WTC11 (cell line): Measurements from ENCODE around the gene VWA3A. TPM values are rescaled to one million over a fixed set of nuclear protein-coding genes. Genes with fewer than 3 reads are reported as not detected.
"Not testable (repeated sequence)": the region's sequence is repeated elsewhere in the genome, so short reads cannot be mapped to it uniquely, and the experiment has no call there.

Source experiments
- ATAC-seq: fragments of 200-7000 bp; cut with Tn5 transposase; 2 replicates; pipeline ENCODE4 v1.10.0; 2021; ENCODE audit warnings: mild to moderate bottlenecking, moderate library complexity
- CTCF ChIA-PET: fragments of 300-600 bp; sonication (Branson Sonifier 250); formaldehyde crosslinking; loops from one replicate; lab custom pipeline; 2021; ENCODE audit warnings: antibody characterized with exemption; lab: Charles Lee
- POLR2A ChIA-PET: fragments of 350-600 bp; sonication (Branson Sonifier 250); formaldehyde crosslinking; loops from one replicate; lab custom pipeline; 2021; ENCODE audit warnings: antibody characterized with exemption; lab: Charles Lee
- DNase-seq: peaks from one replicate; pipeline ENCODE4 v3.0.0; 2021; ENCODE audit warnings: low spot score
- H3K27ac Mint-ChIP-seq: 2 replicates; pipeline ENCODE4 v1.8.0; 2021; ENCODE audit warnings: mixed read lengths
- H3K27me3 Mint-ChIP-seq: 2 replicates; pipeline ENCODE4 v1.8.0; 2021; ENCODE audit warnings: low read depth, mild to moderate bottlenecking, moderate library complexity, mixed read lengths
- H3K36me3 Mint-ChIP-seq: 2 replicates; pipeline ENCODE4 v1.8.0; 2021; ENCODE audit warnings: mixed read lengths
- H3K4me1 Mint-ChIP-seq: 2 replicates; pipeline ENCODE4 v1.8.0; 2022; ENCODE audit warnings: mixed read lengths
- H3K4me3 Mint-ChIP-seq: 2 replicates; pipeline ENCODE4 v1.8.0; 2021; ENCODE audit warnings: mild to moderate bottlenecking, moderate library complexity, mixed read lengths
- H3K9me3 Mint-ChIP-seq: 2 replicates; pipeline ENCODE4 v1.8.0; 2021; ENCODE audit warnings: mixed read lengths
- ELF4 ChIP-seq: sonication (generic); formaldehyde crosslinking; IDR thresholded peaks from 2 replicates; pipeline ENCODE4 v1.8.1; 2022; ENCODE audit warnings: low read depth, mild to moderate bottlenecking, moderate library complexity, missing genetic modification reagents
- GRHL2 ChIP-seq: fragments of 250-450 bp; sonication (Bioruptor Pico); IDR thresholded peaks from 2 replicates; pipeline ENCODE4 v1.8.0; 2022; ENCODE audit warnings: mild to moderate bottlenecking, moderate library complexity; ENCODE audit not compliant: insufficient replicate concordance, severe bottlenecking
- KAT7 ChIP-seq: sonication (generic); formaldehyde crosslinking; IDR thresholded peaks from 2 replicates; pipeline ENCODE4 v1.8.1; 2023; ENCODE audit warnings: missing genetic modification reagents, mild to moderate bottlenecking, borderline replicate concordance
- NR1H2 ChIP-seq: sonication (generic); formaldehyde crosslinking; IDR thresholded peaks from 2 replicates; pipeline ENCODE4 v1.9.0; 2021; ENCODE audit warnings: mild to moderate bottlenecking, moderate library complexity, missing genetic modification reagents
- NR3C1 ChIP-seq: sonication (generic); formaldehyde crosslinking; conservative IDR thresholded peaks from 2 replicates; pipeline ENCODE4 v1.8.1; 2023; ENCODE audit warnings: low read depth, mild to moderate bottlenecking, missing genetic modification reagents
- SMAD3 ChIP-seq: sonication (generic); formaldehyde crosslinking; IDR thresholded peaks from 2 replicates; pipeline ENCODE4 v1.8.0; 2022; ENCODE audit warnings: missing genetic modification reagents, mild to moderate bottlenecking, borderline replicate concordance
- SMAD4 ChIP-seq: sonication (generic); formaldehyde crosslinking; IDR thresholded peaks from 2 replicates; pipeline ENCODE4 v1.8.0; 2022; ENCODE audit warnings: mild to moderate bottlenecking, missing genetic modification reagents
- SP1 ChIP-seq: sonication (generic); formaldehyde crosslinking; conservative IDR thresholded peaks from 2 replicates; pipeline ENCODE4 v1.8.1; 2022; ENCODE audit warnings: missing genetic modification reagents
- ZBTB21 ChIP-seq: sonication (generic); formaldehyde crosslinking; IDR thresholded peaks from 2 replicates; pipeline ENCODE4 v1.8.1; 2023; ENCODE audit warnings: mild to moderate bottlenecking, missing genetic modification reagents, borderline replicate concordance
- ZNF121 ChIP-seq: sonication (generic); formaldehyde crosslinking; IDR thresholded peaks from 2 replicates; pipeline ENCODE4 v1.8.0; 2023; ENCODE audit warnings: missing genetic modification reagents
- ZNF138 ChIP-seq: sonication (generic); formaldehyde crosslinking; conservative IDR thresholded peaks from 2 replicates; pipeline ENCODE4 v1.8.1; 2022; ENCODE audit warnings: mild to moderate bottlenecking, moderate library complexity, missing genetic modification reagents
- ZNF671 ChIP-seq: fragments of 250-450 bp; sonication (Bioruptor Pico); IDR thresholded peaks from 2 replicates; pipeline ENCODE4 v1.8.0; 2021; ENCODE audit warnings: mild to moderate bottlenecking
- total RNA-seq: library from RNA; stranded (reverse); gene quantifications from 3 replicates; pipeline ENCODE4 v1.2.3, GENCODE V29; 2021
- TF ChIP-seq, protein P1 (sequence below): sonication (generic); formaldehyde crosslinking; conservative IDR thresholded peaks from 2 replicates; pipeline ENCODE4 v1.8.1; 2022; ENCODE audit warnings: mild to moderate bottlenecking, missing genetic modification reagents
- TF ChIP-seq, protein P2 (sequence below): sonication (generic); formaldehyde crosslinking; IDR thresholded peaks from 2 replicates; pipeline ENCODE4 v1.8.0; 2022; ENCODE audit warnings: missing genetic modification reagents
- TF ChIP-seq, protein P3 (sequence below): sonication (generic); formaldehyde crosslinking; IDR thresholded peaks from 2 replicates; pipeline ENCODE4 v1.8.1; 2023; ENCODE audit warnings: mild to moderate bottlenecking, missing genetic modification reagents, borderline replicate concordance
- TF ChIP-seq, protein P4 (sequence below): sonication (generic); formaldehyde crosslinking; IDR thresholded peaks from 2 replicates; pipeline ENCODE4 v1.8.1; 2023; ENCODE audit warnings: mild to moderate bottlenecking, missing genetic modification reagents
- TF ChIP-seq, protein P5 (sequence below): sonication (generic); formaldehyde crosslinking; IDR thresholded peaks from 2 replicates; pipeline ENCODE4 v1.8.1; 2022; ENCODE audit warnings: low read depth, missing genetic modification reagents, borderline replicate concordance

The VWA3A gene
- total RNA-seq, 1 experiment from 2014 or later = 0.11 TPM

DNA sequence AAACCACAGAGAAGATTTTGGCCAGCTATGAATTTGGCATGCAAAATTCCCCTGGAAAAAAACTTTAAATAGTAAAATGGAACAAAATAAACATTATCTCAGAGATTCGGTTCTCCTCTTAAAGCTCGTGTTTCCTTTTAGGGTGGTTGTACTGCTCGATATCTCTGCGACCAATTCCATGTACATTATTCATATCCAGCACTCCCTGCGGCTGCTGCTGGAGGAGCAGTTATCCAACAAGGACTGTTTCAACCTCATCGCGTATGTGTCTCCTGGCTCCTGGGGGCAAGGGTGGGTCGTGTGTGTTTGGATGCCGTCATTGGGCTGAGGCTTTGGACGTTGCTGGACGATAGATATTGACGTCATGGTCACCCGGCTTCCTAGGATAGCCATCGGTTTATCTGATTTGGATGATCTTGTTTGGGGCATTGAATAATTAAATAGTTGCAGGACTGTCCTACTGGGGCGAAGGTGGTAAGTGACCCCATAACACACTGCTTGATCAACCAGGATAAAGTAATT lies 33.8 kb downstream of the VWA3A start (continued):
- TF ChIP-seq, protein P1, sequence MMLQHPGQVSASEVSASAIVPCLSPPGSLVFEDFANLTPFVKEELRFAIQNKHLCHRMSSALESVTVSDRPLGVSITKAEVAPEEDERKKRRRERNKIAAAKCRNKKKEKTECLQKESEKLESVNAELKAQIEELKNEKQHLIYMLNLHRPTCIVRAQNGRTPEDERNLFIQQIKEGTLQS (CRISPR knock-in tag) = no peak
- TF ChIP-seq ZNF671 (CRISPR knock-in tag) (no peak), SMAD3 (CRISPR knock-in tag) (no peak), NR3C1 (CRISPR knock-in tag) (no peak), GRHL2 (CRISPR knock-in tag) (no peak)
- TF ChIP-seq, protein P2, sequence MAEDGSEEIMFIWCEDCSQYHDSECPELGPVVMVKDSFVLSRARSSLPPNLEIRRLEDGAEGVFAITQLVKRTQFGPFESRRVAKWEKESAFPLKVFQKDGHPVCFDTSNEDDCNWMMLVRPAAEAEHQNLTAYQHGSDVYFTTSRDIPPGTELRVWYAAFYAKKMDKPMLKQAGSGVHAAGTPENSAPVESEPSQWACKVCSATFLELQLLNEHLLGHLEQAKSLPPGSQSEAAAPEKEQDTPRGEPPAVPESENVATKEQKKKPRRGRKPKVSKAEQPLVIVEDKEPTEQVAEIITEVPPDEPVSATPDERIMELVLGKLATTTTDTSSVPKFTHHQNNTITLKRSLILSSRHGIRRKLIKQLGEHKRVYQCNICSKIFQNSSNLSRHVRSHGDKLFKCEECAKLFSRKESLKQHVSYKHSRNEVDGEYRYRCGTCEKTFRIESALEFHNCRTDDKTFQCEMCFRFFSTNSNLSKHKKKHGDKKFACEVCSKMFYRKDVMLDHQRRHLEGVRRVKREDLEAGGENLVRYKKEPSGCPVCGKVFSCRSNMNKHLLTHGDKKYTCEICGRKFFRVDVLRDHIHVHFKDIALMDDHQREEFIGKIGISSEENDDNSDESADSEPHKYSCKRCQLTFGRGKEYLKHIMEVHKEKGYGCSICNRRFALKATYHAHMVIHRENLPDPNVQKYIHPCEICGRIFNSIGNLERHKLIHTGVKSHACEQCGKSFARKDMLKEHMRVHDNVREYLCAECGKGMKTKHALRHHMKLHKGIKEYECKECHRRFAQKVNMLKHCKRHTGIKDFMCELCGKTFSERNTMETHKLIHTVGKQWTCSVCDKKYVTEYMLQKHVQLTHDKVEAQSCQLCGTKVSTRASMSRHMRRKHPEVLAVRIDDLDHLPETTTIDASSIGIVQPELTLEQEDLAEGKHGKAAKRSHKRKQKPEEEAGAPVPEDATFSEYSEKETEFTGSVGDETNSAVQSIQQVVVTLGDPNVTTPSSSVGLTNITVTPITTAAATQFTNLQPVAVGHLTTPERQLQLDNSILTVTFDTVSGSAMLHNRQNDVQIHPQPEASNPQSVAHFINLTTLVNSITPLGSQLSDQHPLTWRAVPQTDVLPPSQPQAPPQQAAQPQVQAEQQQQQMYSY (CRISPR knock-in tag) = no peak
- TF ChIP-seq, protein P3, sequence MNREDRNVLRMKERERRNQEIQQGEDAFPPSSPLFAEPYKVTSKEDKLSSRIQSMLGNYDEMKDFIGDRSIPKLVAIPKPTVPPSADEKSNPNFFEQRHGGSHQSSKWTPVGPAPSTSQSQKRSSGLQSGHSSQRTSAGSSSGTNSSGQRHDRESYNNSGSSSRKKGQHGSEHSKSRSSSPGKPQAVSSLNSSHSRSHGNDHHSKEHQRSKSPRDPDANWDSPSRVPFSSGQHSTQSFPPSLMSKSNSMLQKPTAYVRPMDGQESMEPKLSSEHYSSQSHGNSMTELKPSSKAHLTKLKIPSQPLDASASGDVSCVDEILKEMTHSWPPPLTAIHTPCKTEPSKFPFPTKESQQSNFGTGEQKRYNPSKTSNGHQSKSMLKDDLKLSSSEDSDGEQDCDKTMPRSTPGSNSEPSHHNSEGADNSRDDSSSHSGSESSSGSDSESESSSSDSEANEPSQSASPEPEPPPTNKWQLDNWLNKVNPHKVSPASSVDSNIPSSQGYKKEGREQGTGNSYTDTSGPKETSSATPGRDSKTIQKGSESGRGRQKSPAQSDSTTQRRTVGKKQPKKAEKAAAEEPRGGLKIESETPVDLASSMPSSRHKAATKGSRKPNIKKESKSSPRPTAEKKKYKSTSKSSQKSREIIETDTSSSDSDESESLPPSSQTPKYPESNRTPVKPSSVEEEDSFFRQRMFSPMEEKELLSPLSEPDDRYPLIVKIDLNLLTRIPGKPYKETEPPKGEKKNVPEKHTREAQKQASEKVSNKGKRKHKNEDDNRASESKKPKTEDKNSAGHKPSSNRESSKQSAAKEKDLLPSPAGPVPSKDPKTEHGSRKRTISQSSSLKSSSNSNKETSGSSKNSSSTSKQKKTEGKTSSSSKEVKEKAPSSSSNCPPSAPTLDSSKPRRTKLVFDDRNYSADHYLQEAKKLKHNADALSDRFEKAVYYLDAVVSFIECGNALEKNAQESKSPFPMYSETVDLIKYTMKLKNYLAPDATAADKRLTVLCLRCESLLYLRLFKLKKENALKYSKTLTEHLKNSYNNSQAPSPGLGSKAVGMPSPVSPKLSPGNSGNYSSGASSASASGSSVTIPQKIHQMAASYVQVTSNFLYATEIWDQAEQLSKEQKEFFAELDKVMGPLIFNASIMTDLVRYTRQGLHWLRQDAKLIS = no peak
- TF ChIP-seq, protein P4, sequence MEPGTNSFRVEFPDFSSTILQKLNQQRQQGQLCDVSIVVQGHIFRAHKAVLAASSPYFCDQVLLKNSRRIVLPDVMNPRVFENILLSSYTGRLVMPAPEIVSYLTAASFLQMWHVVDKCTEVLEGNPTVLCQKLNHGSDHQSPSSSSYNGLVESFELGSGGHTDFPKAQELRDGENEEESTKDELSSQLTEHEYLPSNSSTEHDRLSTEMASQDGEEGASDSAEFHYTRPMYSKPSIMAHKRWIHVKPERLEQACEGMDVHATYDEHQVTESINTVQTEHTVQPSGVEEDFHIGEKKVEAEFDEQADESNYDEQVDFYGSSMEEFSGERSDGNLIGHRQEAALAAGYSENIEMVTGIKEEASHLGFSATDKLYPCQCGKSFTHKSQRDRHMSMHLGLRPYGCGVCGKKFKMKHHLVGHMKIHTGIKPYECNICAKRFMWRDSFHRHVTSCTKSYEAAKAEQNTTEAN (CRISPR knock-in tag) = no peak

DNA sequence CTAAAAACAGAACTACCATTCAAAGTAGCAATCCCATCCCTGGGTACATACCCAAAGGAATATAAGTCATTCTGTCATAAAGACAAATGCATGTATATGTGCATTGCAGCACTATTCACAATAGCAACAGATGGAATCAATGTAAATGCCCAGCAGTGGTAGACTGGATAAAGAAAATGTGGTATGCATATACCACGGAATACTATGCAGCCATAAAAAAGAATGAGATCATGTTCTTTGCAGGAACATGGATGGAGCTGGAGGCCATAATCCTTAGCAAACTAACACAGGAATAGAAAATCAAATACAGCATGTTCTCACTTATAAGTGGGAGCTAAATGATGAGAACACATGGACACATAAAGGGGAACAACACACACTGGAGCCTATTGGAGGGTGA lies 36.2 kb downstream of the VWA3A start:
- peaks cover 10% of the 10 kb centered on the region for H3K9me3 Mint-ChIP-seq

DNA sequence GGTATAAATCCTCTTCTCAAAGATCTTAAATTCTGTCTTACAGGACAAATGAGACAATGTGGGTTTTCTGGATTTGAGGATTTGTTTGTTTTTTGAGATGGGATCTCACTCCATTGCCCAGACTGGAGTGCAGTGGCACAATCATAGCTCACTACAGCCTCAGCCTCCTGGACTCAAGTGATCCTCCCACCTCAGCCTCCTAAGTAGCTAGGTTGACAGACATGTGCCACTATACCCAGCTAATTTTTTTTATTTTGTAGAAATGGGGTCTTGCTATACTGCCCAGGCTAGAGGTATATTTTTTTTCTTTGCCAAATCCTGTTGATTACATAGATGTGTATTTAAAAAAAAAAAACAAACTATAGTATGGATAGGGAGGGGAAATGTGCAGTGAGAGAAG lies 38.2 kb downstream of the VWA3A start:
- TF ChIP-seq ZNF121 (CRISPR knock-in tag) = 0 out of 2 replicates have a peak, but pooled peaks have one; percentile 6
- TF ChIP-seq NR3C1 (CRISPR knock-in tag) = no peak
- H3K4me3 Mint-ChIP-seq = no peak overlapping the region
- no peaks in the 10 kb centered on the region for H3K36me3 Mint-ChIP-seq
- DNase-seq (no peak), ATAC-seq (no peak)
- H3K27ac Mint-ChIP-seq = no peak overlapping the region
- ChIA-PET CTCF (interaction anchor here (4.2 kb wide), 1 partner anchor 11 kb away, joined by 31 read pairs; no protein-coding TSS in a partner anchor), POLR2A (no interaction called here)
- H3K9me3 Mint-ChIP-seq = peaks cover 10% of the 10 kb centered on the region
- H3K4me1 Mint-ChIP-seq = no peaks in the 10 kb centered on the region
- H3K27me3 Mint-ChIP-seq = peaks cover 8% of the 10 kb centered on the region

More for the DNA sequence above, 36.2 kb downstream of the VWA3A start:
- DNase-seq, H3K36me3 Mint-ChIP-seq, H3K4me3 Mint-ChIP-seq, ATAC-seq, POLR2A ChIA-PET, H3K27ac Mint-ChIP-seq, H3K4me1 Mint-ChIP-seq: not testable (repeated sequence)
- peaks cover 11% of the 10 kb centered on the region for H3K27me3 Mint-ChIP-seq
- CTCF ChIA-PET = interaction anchor here (0.7 kb wide), 1 partner anchor 14 kb away, joined by 3 read pairs; no protein-coding TSS in a partner anchor

DNA sequence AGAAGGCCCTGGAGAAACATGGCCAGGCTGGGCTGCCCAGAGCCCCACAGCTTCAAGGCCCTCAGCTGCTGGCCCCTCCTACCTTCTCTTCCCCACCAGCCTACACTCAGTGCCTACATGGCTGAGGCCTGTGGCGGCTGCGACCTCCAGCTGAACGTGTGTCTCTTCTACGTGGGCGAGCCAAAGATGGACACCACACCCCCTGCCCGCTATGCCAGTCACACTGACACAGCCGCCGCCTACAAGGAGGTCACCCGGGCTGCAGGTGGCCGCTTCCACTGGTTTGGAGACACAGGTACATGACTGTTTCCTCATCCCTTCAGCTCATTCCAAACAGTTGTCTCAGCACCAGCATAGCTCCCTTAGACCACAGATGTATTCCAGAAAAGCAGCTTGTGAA lies 40.5 kb downstream of the VWA3A start:
- Mint-ChIP-seq H3K27me3 (peaks cover 8% of the 10 kb centered on the region), H3K4me1 (peaks cover 6% of the 10 kb centered on the region; the same call in 1 of the 2 replicates), H3K36me3 (no peaks in the 10 kb centered on the region), H3K27ac (no peak overlapping the region), H3K4me3 (no peak overlapping the region), H3K9me3 (peaks cover 10% of the 10 kb centered on the region)
- ATAC-seq = no peak
- CTCF ChIA-PET = interaction anchor here (1.5 to 4.2 kb wide), 3 partner anchors 9 to 55 kb away, joined by 3 to 31 read pairs (median 7); no protein-coding TSS in a partner anchor
- POLR2A ChIA-PET = no interaction called here
- no peak for DNase-seq
- TF ChIP-seq, protein P5, sequence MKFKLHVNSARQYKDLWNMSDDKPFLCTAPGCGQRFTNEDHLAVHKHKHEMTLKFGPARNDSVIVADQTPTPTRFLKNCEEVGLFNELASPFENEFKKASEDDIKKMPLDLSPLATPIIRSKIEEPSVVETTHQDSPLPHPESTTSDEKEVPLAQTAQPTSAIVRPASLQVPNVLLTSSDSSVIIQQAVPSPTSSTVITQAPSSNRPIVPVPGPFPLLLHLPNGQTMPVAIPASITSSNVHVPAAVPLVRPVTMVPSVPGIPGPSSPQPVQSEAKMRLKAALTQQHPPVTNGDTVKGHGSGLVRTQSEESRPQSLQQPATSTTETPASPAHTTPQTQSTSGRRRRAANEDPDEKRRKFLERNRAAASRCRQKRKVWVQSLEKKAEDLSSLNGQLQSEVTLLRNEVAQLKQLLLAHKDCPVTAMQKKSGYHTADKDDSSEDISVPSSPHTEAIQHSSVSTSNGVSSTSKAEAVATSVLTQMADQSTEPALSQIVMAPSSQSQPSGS (CRISPR knock-in tag) = no peak
- no peak for TF ChIP-seq ZNF138 (CRISPR knock-in tag)
- no peak for TF ChIP-seq KAT7 (CRISPR knock-in tag)
- no peak for TF ChIP-seq SP1 (CRISPR knock-in tag)
- no peak for TF ChIP-seq ELF4 (CRISPR knock-in tag)
- TF ChIP-seq ZBTB21 (CRISPR knock-in tag) = no peak
- TF ChIP-seq SMAD4 (CRISPR knock-in tag) = no peak
- TF ChIP-seq NR1H2 (CRISPR knock-in tag) = no peak
